A549 (cell line): ENCODE data around the gene MEIS1. TPM values are rescaled to one million over a fixed set of nuclear protein-coding genes. Genes with fewer than 3 reads are reported as not detected.

Experiments
- ATAC-seq, 2 experiments: fragments of 200-7000 bp in 1 of 2; fragments of >200 bp in 1 of 2; cut with Nextera tagmentation in 1 of 2; cut with Tn5 transposase in 1 of 2; 3 replicates each; pipeline versions ENCODE4 v1.8.0 to v1.9.1; 2018 to 2020; ENCODE audit warnings: mild to moderate bottlenecking in 1 of 2, moderate library complexity in 1 of 2
- CTCF ChIA-PET: fragments of 300-600 bp; sonication (Branson Sonifier 250); formaldehyde crosslinking; extraction: SDS; loops from one replicate; lab custom pipeline; 2021; ENCODE audit warnings: antibody characterized with exemption, inconsistent platforms; lab: Yijun Ruan, JAX
- POLR2A ChIA-PET: fragments of 350-600 bp; formaldehyde crosslinking; extraction: SDS; loops from one replicate; lab custom pipeline; 2021; ENCODE audit warnings: antibody characterized with exemption, inconsistent platforms; lab: Yijun Ruan, JAX
- DNase-seq, 2 experiments: peaks; one replicate each; pipeline versions ENCODE4 v3.0.0 to v3.0.0-alpha.2; 2011 to 2016; ENCODE audit warnings: low read depth in 1 of 2, low spot score in 1 of 2
- FAIRE-seq: peaks from 2 replicates; lab custom pipeline; 2011; peaks lifted over from hg19 to GRCh38; lab: Jason Lieb, UNC
- H3K27ac ChIP-seq, 2 experiments: fragments of >200 bp; sonication (Bioruptor Twin); formaldehyde crosslinking; 3 replicates each; pipeline ENCODE4 v1.5.1; 2016 to 2017
- H3K4me1 ChIP-seq: fragments of >200 bp; sonication (Bioruptor Twin); formaldehyde crosslinking; 3 replicates; pipeline ENCODE4 v1.6.1; 2016
- H3K4me2 ChIP-seq: fragments of >200 bp; sonication (Bioruptor Twin); formaldehyde crosslinking; 3 replicates; pipeline ENCODE4 v1.6.1; 2016
- H3K4me3 ChIP-seq: fragments of >200 bp; sonication (Bioruptor Twin); formaldehyde crosslinking; 3 replicates; pipeline ENCODE4 v1.5.1; 2016
- H3K9me3 ChIP-seq: fragments of >200 bp; sonication (Bioruptor Twin); formaldehyde crosslinking; 3 replicates; pipeline ENCODE4 v1.6.1; 2016
- BCL3 ChIP-seq: fragments of >200 bp; sonication (Bioruptor Twin); formaldehyde crosslinking; IDR thresholded peaks from 3 replicates; pipeline ENCODE4 v1.6.1; 2016
- CBX2 ChIP-seq: fragments of 200-600 bp; sonication (generic); IDR thresholded peaks from 2 replicates; pipeline ENCODE4 v1.6.1; 2016; ENCODE audit warnings: low read depth, mild to moderate bottlenecking, borderline replicate concordance
- CEBPB ChIP-seq, 2 experiments: fragments of >200 bp in 1 of 2; sonication (Bioruptor Twin) in 1 of 2; formaldehyde crosslinking in 1 of 2; IDR thresholded peaks; 2 replicates each; pipeline ENCODE4 v1.6.1; 2012 to 2016
- CTCF ChIP-seq: fragments of >200 bp; sonication (Bioruptor Twin); formaldehyde crosslinking; IDR thresholded peaks from 3 replicates; pipeline ENCODE4 v1.5.1; 2016
- EP300 ChIP-seq, 2 experiments: fragments of >200 bp; sonication (Bioruptor Twin); formaldehyde crosslinking; IDR thresholded peaks; 2 replicates in 1 of 2; 3 replicates in 1 of 2; pipeline ENCODE4 v1.6.1; 2016 to 2017
- FOXS1 ChIP-seq: fragments of 250-450 bp; sonication (Bioruptor Pico); IDR thresholded peaks from 2 replicates; pipeline ENCODE4 v1.5.0; 2020; ENCODE audit warnings: mild to moderate bottlenecking, moderate library complexity
- GATA3 ChIP-seq: IDR thresholded peaks from 2 replicates; pipeline ENCODE4 v1.6.1; 2012; ENCODE audit warnings: borderline replicate concordance
- HDAC2 ChIP-seq: fragments of 200-600 bp; sonication (generic); IDR thresholded peaks from 2 replicates; pipeline ENCODE4 v1.6.1; 2016
- HES2 ChIP-seq: fragments of >200 bp; sonication (Bioruptor Twin); formaldehyde crosslinking; IDR thresholded peaks from 2 replicates; pipeline ENCODE4 v1.6.1; 2016
- HMGXB4 ChIP-seq: fragments of 250-450 bp; sonication (Bioruptor Pico); IDR thresholded peaks from 2 replicates; pipeline ENCODE4 v1.5.0; 2021; ENCODE audit warnings: mild to moderate bottlenecking, moderate library complexity, borderline replicate concordance
- HOXB13 ChIP-seq: fragments of 250-450 bp; sonication (Bioruptor Pico); IDR thresholded peaks from 2 replicates; pipeline ENCODE4 v1.5.0; 2020; ENCODE audit warnings: low read depth, mild to moderate bottlenecking, moderate library complexity
- HOXB5 ChIP-seq: fragments of 250-450 bp; sonication (Bioruptor Pico); IDR thresholded peaks from 2 replicates; pipeline ENCODE4 v1.5.0; 2020; ENCODE audit warnings: mild to moderate bottlenecking, moderate library complexity
- JUNB ChIP-seq: fragments of >200 bp; sonication (Bioruptor Twin); formaldehyde crosslinking; IDR thresholded peaks from 2 replicates; pipeline ENCODE4 v1.6.1; 2016
- KDM1A ChIP-seq: fragments of 200-600 bp; sonication (generic); IDR thresholded peaks from 2 replicates; pipeline ENCODE4 v1.6.1; 2016; ENCODE audit warnings: low read depth, mild to moderate bottlenecking
- KDM5A ChIP-seq: fragments of 200-600 bp; sonication (generic); IDR thresholded peaks from 2 replicates; pipeline ENCODE4 v1.6.1; 2016; ENCODE audit warnings: antibody characterized with exemption, mild to moderate bottlenecking
- MAZ ChIP-seq: fragments of 150-350 bp; IDR thresholded peaks from 2 replicates; pipeline ENCODE4 v1.6.1; 2014; ENCODE audit warnings: antibody characterized with exemption, low read depth, low read length, borderline replicate concordance
- MYC ChIP-seq: IDR thresholded peaks from 2 replicates; pipeline ENCODE4 v1.6.1; 2012; ENCODE audit warnings: mild to moderate bottlenecking, inconsistent platforms, low read length, improper control_type of control experiment, borderline replicate concordance
- NFE2L2 ChIP-seq: fragments of 150-350 bp; conservative IDR thresholded peaks from 2 replicates; pipeline ENCODE4 v1.6.1; 2014; ENCODE audit warnings: low read length
- NPAS2 ChIP-seq: fragments of 250-450 bp; sonication (Bioruptor Pico); IDR thresholded peaks from 2 replicates; pipeline ENCODE4 v1.8.0; 2022; ENCODE audit warnings: mild to moderate bottlenecking, moderate library complexity, borderline replicate concordance
- RAD21 ChIP-seq, 2 experiments: fragments of >200 bp in 1 of 2; sonication (Bioruptor Twin) in 1 of 2; formaldehyde crosslinking in 1 of 2; IDR thresholded peaks in 1 of 2; conservative IDR thresholded peaks in 1 of 2; 2 replicates in 1 of 2; 3 replicates in 1 of 2; pipeline ENCODE4 v1.6.1; 2012 to 2018; ENCODE audit warnings: inconsistent platforms in 1 of 2
- RFX5 ChIP-seq: fragments of 450-650 bp; IDR thresholded peaks from 2 replicates; pipeline ENCODE4 v1.7.1; 2014; ENCODE audit warnings: antibody characterized with exemption, mild to moderate bottlenecking, moderate library complexity
- SMC3 ChIP-seq: fragments of >200 bp; sonication (Bioruptor Twin); formaldehyde crosslinking; IDR thresholded peaks from 3 replicates; pipeline ENCODE4 v1.6.1; 2018; ENCODE audit warnings: inconsistent platforms
- ZC3H11A ChIP-seq: fragments of 450-650 bp; IDR thresholded peaks from 2 replicates; pipeline ENCODE4 v1.6.1; 2014; ENCODE audit warnings: antibody characterized with exemption, mild to moderate bottlenecking
- ZFP36 ChIP-seq: fragments of 450-650 bp; IDR thresholded peaks from 2 replicates; pipeline ENCODE4 v1.6.1; 2014; ENCODE audit warnings: borderline replicate concordance; ENCODE audit not compliant: partially characterized antibody
- ZSCAN20 ChIP-seq: fragments of 250-450 bp; sonication (Bioruptor Pico); IDR thresholded peaks from 2 replicates; pipeline ENCODE4 v1.8.0; 2022; ENCODE audit warnings: mild to moderate bottlenecking, moderate library complexity
- WGBS: methylation state at CpG from one replicate; pipeline ENCODE4 v1.1.6; 2017; ENCODE audit errors: missing lambda C conversion rate; 5-methylcytosine and 5-hydroxymethylcytosine counted together
- polyA plus RNA-seq, 4 experiments: library from polyadenylated mRNA; depleted of rRNA in 3 of 4; stranded (reverse); fragments of >200 nt; fragmentation: RNase III in 1 of 4; extraction: RNeasy Plus Mini Kit Qiagen cat#74134 plus additional on column Dnase treatment in 1 of 4; gene quantifications; 2 replicates in 3 of 4; 3 replicates in 1 of 4; pipeline ENCODE4 v1.2.3, GENCODE V29; 2011 to 2017

The MEIS1 gene
- polyA plus RNA-seq, 2 of the 4 experiments (the other 2 are of a cell fraction), result 1.9 to 4.2 TPM

- Histone ChIP-seq H3K4me2 (no peak overlapping the region; the same call in 2 of the 3 replicates), H3K4me1 (peaks cover 28% of the 10 kb centered on the region), H3K27ac (no peak overlapping the region), H3K9me3 (no peaks in the 10 kb centered on the region), H3K4me3 (no peak overlapping the region)
- ChIA-PET POLR2A (no interaction called here), CTCF (interaction anchor here (1.3 to 7.9 kb wide), 3 partner anchors 14 to 145 kb away, joined by 3 to 86 read pairs (median 12); no protein-coding TSS in a partner anchor)
- no peak for DNase-seq
- no peak for ATAC-seq
- 59% methylated on average over 8 of the region's 8 CpGs for WGBS
- TF ChIP-seq CEBPB (IDR thresholded peaks at IDR 0.05) (no peak), HES2 (no peak), GATA3 (no peak), KDM1A (no peak), CBX2 (no peak), BCL3 (no peak), NFE2L2 (no peak), FOXS1 (CRISPR knock-in tag) (no peak), HMGXB4 (CRISPR knock-in tag) (no peak), RFX5 (no peak), HOXB13 (CRISPR knock-in tag) (no peak), ZC3H11A (no peak), EP300 (IDR thresholded peaks at IDR 0.05) (no peak), JUNB (no peak), HDAC2 (no peak), HOXB5 (CRISPR knock-in tag) (no peak), KDM5A (no peak), MYC (no peak)
- no peak for FAIRE-seq
Observed at GRCh38 chr2:66573821-66574233, 138.9 kb downstream of the MEIS1 start.

- TF ChIP-seq SMC3 (peak; percentile 86), MAZ (0 out of 2 replicates have a peak, but pooled peaks have one; percentile 93), RAD21 (conservative IDR thresholded peaks at IDR 0.05 in 1 of 2, IDR thresholded peaks at IDR 0.05 in 1 of 2) (peak; percentile 89 to 93), CTCF (peak; percentile 83), NPAS2 (CRISPR knock-in tag) (no peak), ZSCAN20 (no peak), ZFP36 (peak; percentile 16)
- Histone ChIP-seq H3K4me2 (peak overlapping the region; percentile 98), H3K4me3 (peak overlapping the region; percentile 52), H3K9me3 (no peaks in the 10 kb centered on the region), H3K27ac (peak overlapping the region; percentile 0 to 48; a peak in 2 of 6 replicates), H3K4me1 (peaks cover 28% of the 10 kb centered on the region)
- ATAC-seq (peak; percentile 62 to 71), DNase-seq (peak; percentile 69 to 79), FAIRE-seq (no peak)
- WGBS, result 3% methylated on average over 34 of the region's 35 CpGs
- ChIA-PET POLR2A (interaction anchor here (3.4 kb wide), 1 partner anchor 141 kb away, joined by 24 read pairs; no protein-coding TSS in a partner anchor), CTCF (interaction anchor here (0.5 to 7.9 kb wide), 24 partner anchors 13 to 1076 kb away, joined by 3 to 86 read pairs (median 3); partner anchors contain the start of gene MEIS1)
Observed at GRCh38 chr2:66574701-66575624, 140.0 kb downstream of the MEIS1 start.
